HEK293T (cell line): ENCODE data around the gene UBE2R2.
"Not testable (repeated sequence)": the region's sequence is repeated elsewhere in the genome, so short reads cannot be mapped to it uniquely, and the experiment has no call there.

Experiments used
- CTCF ChIA-PET: fragments of 350-600 bp; formaldehyde crosslinking; extraction: SDS; loops from one replicate; lab custom pipeline; 2021; ENCODE audit warnings: antibody characterized with exemption, inconsistent platforms; lab: Yijun Ruan, JAX
- POLR2A ChIA-PET: fragments of 350-600 bp; formaldehyde crosslinking; extraction: SDS; loops from one replicate; lab custom pipeline; 2020; ENCODE audit warnings: antibody characterized with exemption, inconsistent platforms; lab: Yijun Ruan, JAX
- DNase-seq: peaks from one replicate; pipeline ENCODE4 v3.0.0; 2012; ENCODE audit warnings: mixed read lengths; ENCODE audit errors: extremely low spot score
- ARNT ChIP-seq: fragments of 450-650 bp; IDR thresholded peaks from 2 replicates; pipeline ENCODE4 v1.6.1; 2017; ENCODE audit warnings: mild to moderate bottlenecking
- BHLHE40 ChIP-seq: fragments of 450-650 bp; IDR thresholded peaks from 2 replicates; pipeline ENCODE4 v1.6.1; 2016; ENCODE audit warnings: mild to moderate bottlenecking, moderate library complexity, borderline replicate concordance
- CTBP1 ChIP-seq: fragments of 450-650 bp; IDR thresholded peaks from 2 replicates; pipeline ENCODE4 v1.6.1; 2016; ENCODE audit warnings: borderline replicate concordance
- ELF4 ChIP-seq: fragments of 450-650 bp; IDR thresholded peaks from 2 replicates; pipeline ENCODE4 v1.6.1; 2017; ENCODE audit warnings: antibody characterized with exemption
- FOXA1 ChIP-seq: fragments of 450-650 bp; IDR thresholded peaks from 2 replicates; pipeline ENCODE4 v1.6.1; 2016; ENCODE audit warnings: mild to moderate bottlenecking
- FOXK2 ChIP-seq: fragments of 450-650 bp; IDR thresholded peaks from 2 replicates; pipeline ENCODE4 v1.6.1; 2016; ENCODE audit warnings: mild to moderate bottlenecking
- FOXM1 ChIP-seq: fragments of 450-650 bp; IDR thresholded peaks from 2 replicates; pipeline ENCODE4 v1.6.1; 2017; ENCODE audit warnings: mild to moderate bottlenecking, borderline replicate concordance
- HDGF ChIP-seq: fragments of 450-650 bp; IDR thresholded peaks from 2 replicates; pipeline ENCODE4 v1.6.1; 2017; ENCODE audit warnings: antibody characterized with exemption, borderline replicate concordance
- L3MBTL2 ChIP-seq: fragments of 450-650 bp; conservative IDR thresholded peaks from 2 replicates; pipeline ENCODE4 v1.6.1; 2016; ENCODE audit warnings: mild to moderate bottlenecking
- LEF1 ChIP-seq: fragments of 450-650 bp; IDR thresholded peaks from 2 replicates; pipeline ENCODE4 v1.6.1; 2017; ENCODE audit warnings: mild to moderate bottlenecking, borderline replicate concordance
- NFRKB ChIP-seq: fragments of 450-650 bp; IDR thresholded peaks from 2 replicates; pipeline ENCODE4 v1.6.1; 2016; ENCODE audit warnings: mild to moderate bottlenecking, moderate library complexity
- PKNOX1 ChIP-seq: fragments of 450-650 bp; IDR thresholded peaks from 2 replicates; pipeline ENCODE4 v1.6.1; 2016
- SP1 ChIP-seq: fragments of 450-650 bp; IDR thresholded peaks from 2 replicates; pipeline ENCODE4 v1.6.1; 2017
- SUZ12 ChIP-seq: fragments of 450-650 bp; IDR thresholded peaks from 2 replicates; pipeline ENCODE4 v1.6.1; 2016; ENCODE audit warnings: mild to moderate bottlenecking
- TARDBP ChIP-seq: fragments of 450-650 bp; IDR thresholded peaks from 2 replicates; pipeline ENCODE4 v1.6.1; 2016
- ZNF384 ChIP-seq: fragments of 450-650 bp; IDR thresholded peaks from 2 replicates; pipeline ENCODE4 v1.6.1; 2016

Gene UBE2R2

GRCh38 chr9:33835625-33836260, 18.8 kb downstream of the UBE2R2 start:
- CTCF ChIA-PET = interaction anchor here (0.6 kb wide), 1 partner anchor 115 kb away, joined by 3 read pairs; no protein-coding TSS in a partner anchor
- POLR2A ChIA-PET = interaction anchor here (1.2 kb wide), 1 partner anchor 19 kb away, joined by 3 read pairs; the partner anchor contains the start of gene UBE2R2
- TF ChIP-seq PKNOX1 (no peak), ARNT (no peak), TARDBP (no peak), ZNF384 (no peak), L3MBTL2 (no peak), BHLHE40 (no peak), CTBP1 (no peak)
- DNase-seq = no peak

GRCh38 chr9:33836261-33836660, 19.3 kb downstream of the UBE2R2 start:
- CTCF ChIA-PET = interaction anchor here (0.6 kb wide), 1 partner anchor 115 kb away, joined by 3 read pairs; no protein-coding TSS in a partner anchor
- POLR2A ChIA-PET = interaction anchor here (1.2 kb wide), 1 partner anchor 20 kb away, joined by 3 read pairs; the partner anchor contains the start of gene UBE2R2
- not testable (repeated sequence) for DNase-seq

GRCh38 chr9:33837138-33837537, 20.2 kb downstream of the UBE2R2 start:
- DNase-seq = no peak
- CTCF ChIA-PET = interaction anchor here (0.6 kb wide), 1 partner anchor 23 kb away, joined by 4 read pairs; no protein-coding TSS in a partner anchor
- TF ChIP-seq LEF1 (no peak), HDGF (no peak), NFRKB (no peak), ZNF384 (no peak), SP1 (no peak), BHLHE40 (no peak), TARDBP (no peak), FOXK2 (no peak), PKNOX1 (no peak), L3MBTL2 (no peak), SUZ12 (no peak), FOXM1 (no peak), ELF4 (no peak), FOXA1 (no peak), ARNT (no peak), CTBP1 (no peak)
- POLR2A ChIA-PET = no interaction called here

GRCh38 chr9:33840381-33840780, 23.4 kb downstream of the UBE2R2 start:
- CTCF ChIA-PET = no interaction called here

GRCh38 chr9:33843312-33843961, 26.5 kb downstream of the UBE2R2 start:
- ChIA-PET POLR2A (no interaction called here), CTCF (interaction anchor here (1.1 kb wide), 1 partner anchor 124 kb away, joined by 3 read pairs; no protein-coding TSS in a partner anchor)
- TF ChIP-seq L3MBTL2 (no peak), ZNF384 (no peak), PKNOX1 (no peak)
- DNase-seq = no peak

More at GRCh38 chr9:33840381-33840780, 23.4 kb downstream of the UBE2R2 start:
- POLR2A ChIA-PET = no interaction called here
- TF ChIP-seq PKNOX1 (no peak), CTBP1 (no peak), TARDBP (no peak), BHLHE40 (no peak), FOXK2 (no peak), FOXA1 (no peak), FOXM1 (no peak), L3MBTL2 (no peak), ZNF384 (no peak), SUZ12 (no peak), ELF4 (no peak), HDGF (no peak)
- no peak for DNase-seq

GRCh38 chr9:33846231-33846630, 29.3 kb downstream of the UBE2R2 start:
- ChIA-PET CTCF (interaction anchor here (0.7 kb wide), 1 partner anchor 28 kb away, joined by 7 read pairs; no protein-coding TSS in a partner anchor), POLR2A (no interaction called here)
- TF ChIP-seq FOXM1 (no peak), FOXK2 (no peak), PKNOX1 (no peak), TARDBP (no peak), ARNT (no peak), ZNF384 (no peak), LEF1 (no peak)
- DNase-seq = no peak

- not testable (repeated sequence) for DNase-seq
- CTCF ChIA-PET = interaction anchor here (0.6 to 1.6 kb wide), 2 partner anchors 34 to 365 kb away, joined by 3 to 4 read pairs; no protein-coding TSS in a partner anchor
These were observed 30.9 kb downstream of the UBE2R2 start for GRCh38 chr9:33847894-33848205.

More at GRCh38 chr9:33847894-33848205, 30.9 kb downstream of the UBE2R2 start:
- POLR2A ChIA-PET = not testable (repeated sequence)
